Activated naive CD4-positive, alpha-beta T cell treated with anti-CD3 and anti-CD28 coated beads, Interleukin-2, amount 50 U/mL, for 24 hours (primary cell): ENCODE data around the gene CBX2.

ENCODE experiments used
- H3K27ac Mint-ChIP-seq: one replicate; pipeline ENCODE4 v1.8.0; 2021; ENCODE audit warnings: mild to moderate bottlenecking, mixed read lengths
- H3K27me3 Mint-ChIP-seq: one replicate; pipeline ENCODE4 v1.8.0; 2021; ENCODE audit warnings: mixed read lengths
- H3K36me3 Mint-ChIP-seq: one replicate; pipeline ENCODE4 v1.8.0; 2021; ENCODE audit warnings: mixed read lengths
- H3K4me1 Mint-ChIP-seq: one replicate; pipeline ENCODE4 v1.8.0; 2021; ENCODE audit warnings: mixed read lengths
- H3K4me3 Mint-ChIP-seq: one replicate; pipeline ENCODE4 v1.8.0; 2021; ENCODE audit warnings: mild to moderate bottlenecking, mixed read lengths
- H3K9me3 Mint-ChIP-seq: one replicate; pipeline ENCODE4 v1.8.0; 2021; ENCODE audit warnings: mixed read lengths

The CBX2 gene

DNA sequence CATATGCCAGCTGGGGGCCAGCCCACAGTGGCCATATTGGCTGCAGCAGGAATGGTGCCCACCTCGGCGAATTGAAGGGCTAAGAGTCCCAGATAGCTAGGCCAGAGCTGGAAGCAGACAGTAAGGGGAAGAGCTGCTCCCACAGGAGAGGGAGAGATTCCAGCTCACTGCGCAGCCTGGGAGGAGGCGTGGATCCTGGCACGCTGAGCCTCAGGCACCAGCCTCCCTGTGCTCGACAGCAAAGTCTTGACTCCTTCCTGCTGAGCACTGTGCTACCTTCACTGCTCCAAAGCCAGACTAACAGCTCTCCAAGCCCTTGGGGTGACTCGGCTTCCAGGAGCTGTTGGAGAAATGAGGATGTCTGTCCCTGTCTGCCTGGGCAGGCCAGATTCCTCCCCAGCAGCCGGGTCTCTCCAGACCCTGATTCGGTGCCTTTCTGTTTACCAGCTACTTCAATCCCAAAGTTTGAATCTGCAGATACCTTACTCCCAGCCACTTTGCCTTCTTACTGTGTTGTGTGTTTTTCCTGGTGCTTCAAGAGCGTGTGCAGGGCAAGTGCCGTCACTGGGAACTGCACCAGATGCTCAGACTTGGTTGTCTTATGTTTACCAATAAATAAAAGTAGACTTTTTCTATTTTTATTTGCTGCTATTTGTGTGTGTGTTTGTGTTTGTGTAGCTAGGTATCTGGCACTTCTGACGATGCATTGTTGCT, 9.1 kb downstream of the CBX2 start:
- Mint-ChIP-seq H3K36me3 (no peaks in the 10 kb centered on the region), H3K4me3 (no peak overlapping the region), H3K9me3 (no peaks in the 10 kb centered on the region), H3K27ac (no peak overlapping the region), H3K4me1 (peaks cover 4% of the 10 kb centered on the region), H3K27me3 (peaks cover 43% of the 10 kb centered on the region)

DNA sequence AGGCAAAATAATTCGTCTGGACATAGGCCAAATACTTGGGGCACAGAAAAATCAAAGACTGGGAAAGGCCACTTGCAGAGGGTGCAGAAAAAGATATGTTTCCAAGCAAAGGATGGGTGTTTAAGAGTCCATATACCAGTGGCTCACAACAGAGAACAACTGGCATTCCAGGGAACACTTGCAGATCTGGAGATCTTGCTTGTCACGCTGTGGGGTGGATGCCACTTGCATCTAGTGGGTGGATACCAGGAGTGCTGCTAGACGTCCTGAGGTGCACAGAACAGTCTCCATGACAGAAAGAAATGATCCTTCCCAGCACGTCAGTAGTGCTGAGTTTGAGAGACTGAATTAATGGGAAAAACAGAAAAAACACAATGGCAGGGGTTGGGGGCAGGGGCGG, 10.5 kb downstream of the CBX2 start:
- no peaks in the 10 kb centered on the region for H3K9me3 Mint-ChIP-seq
- no peaks in the 10 kb centered on the region for H3K36me3 Mint-ChIP-seq
- H3K27me3 Mint-ChIP-seq: peaks cover 36% of the 10 kb centered on the region
- no peak overlapping the region for H3K4me3 Mint-ChIP-seq
- H3K27ac Mint-ChIP-seq: no peak overlapping the region
- H3K4me1 Mint-ChIP-seq: peaks cover 4% of the 10 kb centered on the region

GRCh38 chr17:79788989-79789942, 11.3 kb downstream of the CBX2 start:
- no peaks in the 10 kb centered on the region for H3K9me3 Mint-ChIP-seq
- H3K36me3 Mint-ChIP-seq: peaks cover 2% of the 10 kb centered on the region
- no peak overlapping the region for H3K27ac Mint-ChIP-seq
- peaks cover 4% of the 10 kb centered on the region for H3K4me1 Mint-ChIP-seq
- no peak overlapping the region for H3K4me3 Mint-ChIP-seq
- H3K27me3 Mint-ChIP-seq: peaks cover 37% of the 10 kb centered on the region

DNA sequence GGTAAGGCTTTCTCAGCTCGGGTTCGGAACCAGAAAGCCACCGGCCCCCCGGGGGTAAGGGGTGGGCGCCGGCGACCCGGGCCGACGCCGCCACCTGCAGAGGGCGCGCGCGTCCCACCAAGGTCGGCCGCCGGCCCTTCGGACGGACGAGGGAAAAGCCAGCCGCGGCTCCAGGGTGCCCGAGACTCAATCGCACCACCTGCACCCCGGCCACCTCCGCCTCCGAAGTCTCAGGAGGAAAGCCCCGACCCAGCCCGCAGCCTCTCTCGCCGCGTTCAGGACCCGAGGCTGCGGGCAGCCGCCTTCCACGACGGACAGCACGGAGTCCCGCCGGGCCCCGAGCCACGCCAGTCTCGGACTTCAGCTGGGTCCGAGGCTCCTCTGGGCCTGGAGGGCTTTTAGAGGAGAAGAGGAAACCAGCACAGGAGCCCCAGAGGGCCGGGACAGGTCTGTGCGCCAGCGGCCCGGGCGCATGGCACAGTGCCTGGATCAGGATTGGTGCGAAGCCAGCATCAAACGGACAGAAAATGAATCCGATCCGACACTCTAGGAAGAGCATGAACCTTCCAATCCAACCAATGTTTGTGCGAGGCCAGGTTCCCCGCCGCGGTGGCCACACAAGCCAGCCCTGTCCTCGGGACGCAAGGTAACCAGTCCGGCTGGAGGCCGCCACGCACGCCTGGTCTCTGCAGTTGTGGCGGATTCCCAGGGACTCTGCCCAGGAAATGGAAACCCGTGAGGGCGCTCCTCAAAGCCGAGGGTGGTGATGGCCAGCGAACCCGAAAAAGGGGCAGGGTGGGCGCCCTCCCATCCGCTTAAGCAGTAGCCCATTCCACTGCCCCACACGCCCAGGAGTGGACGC, 12.2 kb downstream of the CBX2 start:
- H3K4me3 Mint-ChIP-seq: no peak overlapping the region
- H3K27ac Mint-ChIP-seq: no peak overlapping the region
- H3K4me1 Mint-ChIP-seq: peaks cover 4% of the 10 kb centered on the region
- H3K36me3 Mint-ChIP-seq: peaks cover 2% of the 10 kb centered on the region
- no peaks in the 10 kb centered on the region for H3K9me3 Mint-ChIP-seq
- peaks cover 36% of the 10 kb centered on the region for H3K27me3 Mint-ChIP-seq

DNA sequence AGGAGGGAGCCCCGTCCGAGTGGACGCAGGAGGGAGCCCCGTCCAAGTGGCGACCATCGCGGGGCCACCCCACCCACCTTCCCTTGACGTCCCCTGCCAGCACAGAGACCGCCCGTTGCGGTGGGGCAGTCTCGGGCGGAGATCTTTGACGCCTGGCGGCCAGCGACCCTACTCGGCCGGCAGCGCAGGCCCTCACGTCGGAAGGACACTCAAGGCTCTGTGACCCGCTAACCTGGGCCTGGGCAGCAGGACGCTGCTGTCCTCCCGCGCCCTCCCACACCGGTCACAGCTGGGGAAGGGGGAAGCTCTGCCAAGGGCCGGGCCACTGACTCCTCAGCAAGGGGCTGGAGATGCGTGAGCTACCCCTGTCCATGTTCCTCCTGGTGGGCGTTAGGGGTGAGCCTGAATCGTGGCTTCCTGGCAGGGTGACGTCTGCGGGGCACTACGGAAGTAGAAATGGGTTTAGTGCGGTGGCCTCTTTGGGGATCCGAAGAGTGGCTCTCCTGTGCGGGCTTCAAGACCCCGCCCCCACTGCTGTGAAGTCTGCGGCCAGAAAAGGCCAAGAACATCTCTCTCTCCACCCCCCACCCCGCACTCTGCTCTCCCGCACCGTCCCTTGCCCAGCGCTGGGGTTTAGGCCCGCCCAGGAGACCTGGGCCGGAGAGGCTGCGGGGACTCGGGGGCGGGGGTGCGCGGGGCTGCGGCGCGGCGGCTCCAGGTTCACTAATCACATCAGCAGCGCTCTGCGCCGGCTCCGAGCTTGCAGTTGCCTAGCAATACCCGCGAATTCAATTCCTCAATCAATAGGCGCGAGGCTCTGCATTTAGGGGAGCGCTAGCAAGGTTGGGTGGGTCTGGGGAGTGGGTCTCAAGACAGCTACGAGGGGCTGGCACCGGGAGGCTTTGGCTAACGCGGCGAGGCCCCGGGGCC, 13.1 kb downstream of the CBX2 start:
- no peaks in the 10 kb centered on the region for H3K9me3 Mint-ChIP-seq
- H3K36me3 Mint-ChIP-seq: peaks cover 2% of the 10 kb centered on the region
- H3K4me3 Mint-ChIP-seq: peak overlapping the region; percentile 33
- H3K4me1 Mint-ChIP-seq: peaks cover 6% of the 10 kb centered on the region
- no peak overlapping the region for H3K27ac Mint-ChIP-seq
- peaks cover 35% of the 10 kb centered on the region for H3K27me3 Mint-ChIP-seq

- Mint-ChIP-seq H3K36me3 (peaks cover 2% of the 10 kb centered on the region), H3K4me1 (peaks cover 10% of the 10 kb centered on the region), H3K9me3 (no peaks in the 10 kb centered on the region), H3K27ac (no peak overlapping the region), H3K4me3 (no peak overlapping the region), H3K27me3 (peaks cover 31% of the 10 kb centered on the region)
These were observed 13.8 kb downstream of the CBX2 start for GRCh38 chr17:79791735-79792161.

DNA sequence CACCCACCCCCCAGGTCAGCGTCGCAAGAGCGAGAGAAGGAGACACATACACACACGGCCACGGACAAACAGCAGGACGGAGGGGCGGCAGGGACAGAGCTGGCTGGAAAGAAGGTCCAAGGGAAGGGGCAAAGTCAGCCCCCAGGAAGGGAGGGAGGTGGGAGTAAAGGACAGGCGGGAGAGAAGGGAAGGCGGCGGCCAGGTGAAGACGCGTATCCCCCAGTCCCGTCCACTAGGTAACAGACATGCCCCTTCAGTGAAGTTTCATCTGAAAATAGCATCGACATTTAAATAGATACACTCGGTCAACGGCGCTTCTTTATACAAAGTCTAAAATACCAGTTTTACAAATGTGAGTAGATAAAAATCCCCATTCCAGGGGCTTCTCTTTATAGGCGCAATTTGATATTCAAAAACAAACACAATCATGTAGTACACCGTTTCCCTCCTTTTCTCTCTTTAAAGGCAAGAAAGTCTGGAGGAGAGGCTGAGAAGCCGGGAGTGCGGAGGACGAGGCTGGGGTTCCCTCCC, 14.5 kb downstream of the CBX2 start:
- Mint-ChIP-seq H3K4me1 (peaks cover 10% of the 10 kb centered on the region), H3K27ac (no peak overlapping the region), H3K4me3 (no peak overlapping the region), H3K9me3 (no peaks in the 10 kb centered on the region), H3K36me3 (peaks cover 2% of the 10 kb centered on the region), H3K27me3 (peaks cover 26% of the 10 kb centered on the region)

DNA sequence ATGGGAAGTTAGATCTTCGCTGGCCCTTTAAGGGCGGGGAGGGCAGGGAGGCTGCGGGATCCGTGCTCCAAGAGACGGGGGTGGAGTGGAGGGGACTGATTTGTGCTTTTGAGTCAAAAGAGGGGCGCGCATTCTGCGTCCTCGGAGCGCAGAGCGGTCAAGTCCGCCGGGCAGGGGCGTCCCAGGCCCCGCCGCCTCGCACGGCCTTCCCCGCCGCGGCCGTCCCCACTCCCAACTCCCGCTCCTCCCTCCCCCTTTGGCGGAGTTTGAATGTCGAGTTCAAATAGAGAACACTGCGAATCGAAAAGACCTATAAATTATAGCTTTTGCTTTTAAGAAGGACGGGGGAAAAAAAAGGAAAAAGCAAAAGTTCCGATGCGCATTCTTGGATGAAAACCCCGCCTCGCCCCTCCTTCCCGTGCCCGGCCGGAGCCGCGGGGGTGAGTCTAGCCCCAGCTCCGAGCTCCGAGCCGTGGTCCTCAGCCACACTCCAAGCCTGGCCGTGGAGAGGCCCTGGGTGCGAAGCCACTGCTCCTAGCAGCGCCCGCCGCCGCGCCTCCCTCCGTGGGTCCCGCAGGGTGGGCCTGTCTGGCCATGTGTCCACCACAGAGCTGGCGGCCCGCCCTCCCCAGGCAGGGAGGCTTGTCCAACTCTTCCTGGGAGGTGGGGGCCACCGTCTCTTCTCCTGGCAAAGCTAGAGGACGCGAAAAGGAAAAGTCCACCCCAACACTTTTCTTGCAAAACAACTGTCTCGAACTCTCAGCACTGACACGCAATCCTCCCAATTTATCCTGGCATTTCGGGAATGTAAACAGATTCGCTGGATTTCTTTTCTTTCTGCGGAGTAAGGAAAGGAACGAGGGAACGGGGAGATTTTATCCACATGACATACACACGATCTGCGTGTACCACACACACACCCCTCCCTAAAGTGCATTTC, 15.3 kb downstream of the CBX2 start:
- Mint-ChIP-seq H3K27me3 (peaks cover 20% of the 10 kb centered on the region), H3K27ac (no peak overlapping the region), H3K9me3 (no peaks in the 10 kb centered on the region), H3K36me3 (peaks cover 2% of the 10 kb centered on the region), H3K4me1 (peaks cover 10% of the 10 kb centered on the region), H3K4me3 (no peak overlapping the region)

DNA sequence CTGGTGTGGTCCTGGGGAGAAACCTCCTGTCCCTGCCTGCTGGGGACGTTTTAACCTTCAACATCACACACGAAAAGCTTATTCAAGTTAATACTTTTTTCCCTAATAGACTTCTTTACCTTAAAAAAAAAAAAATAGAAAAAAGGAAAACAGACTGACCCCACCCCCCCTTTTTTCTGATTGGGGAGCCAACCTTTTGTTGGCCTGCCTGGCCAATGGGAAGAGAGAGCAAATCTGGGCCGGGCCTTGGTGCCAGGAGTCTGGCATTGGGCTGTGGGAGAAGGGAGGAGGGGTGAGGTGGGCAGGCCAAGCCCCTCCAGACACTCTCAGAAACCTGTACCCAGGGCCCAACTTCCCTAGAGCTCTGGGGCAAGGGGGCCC, 16.0 kb downstream of the CBX2 start:
- Mint-ChIP-seq H3K4me1 (peaks cover 16% of the 10 kb centered on the region), H3K27ac (no peak overlapping the region), H3K4me3 (no peak overlapping the region), H3K36me3 (peaks cover 2% of the 10 kb centered on the region), H3K27me3 (peaks cover 19% of the 10 kb centered on the region), H3K9me3 (no peaks in the 10 kb centered on the region)

DNA sequence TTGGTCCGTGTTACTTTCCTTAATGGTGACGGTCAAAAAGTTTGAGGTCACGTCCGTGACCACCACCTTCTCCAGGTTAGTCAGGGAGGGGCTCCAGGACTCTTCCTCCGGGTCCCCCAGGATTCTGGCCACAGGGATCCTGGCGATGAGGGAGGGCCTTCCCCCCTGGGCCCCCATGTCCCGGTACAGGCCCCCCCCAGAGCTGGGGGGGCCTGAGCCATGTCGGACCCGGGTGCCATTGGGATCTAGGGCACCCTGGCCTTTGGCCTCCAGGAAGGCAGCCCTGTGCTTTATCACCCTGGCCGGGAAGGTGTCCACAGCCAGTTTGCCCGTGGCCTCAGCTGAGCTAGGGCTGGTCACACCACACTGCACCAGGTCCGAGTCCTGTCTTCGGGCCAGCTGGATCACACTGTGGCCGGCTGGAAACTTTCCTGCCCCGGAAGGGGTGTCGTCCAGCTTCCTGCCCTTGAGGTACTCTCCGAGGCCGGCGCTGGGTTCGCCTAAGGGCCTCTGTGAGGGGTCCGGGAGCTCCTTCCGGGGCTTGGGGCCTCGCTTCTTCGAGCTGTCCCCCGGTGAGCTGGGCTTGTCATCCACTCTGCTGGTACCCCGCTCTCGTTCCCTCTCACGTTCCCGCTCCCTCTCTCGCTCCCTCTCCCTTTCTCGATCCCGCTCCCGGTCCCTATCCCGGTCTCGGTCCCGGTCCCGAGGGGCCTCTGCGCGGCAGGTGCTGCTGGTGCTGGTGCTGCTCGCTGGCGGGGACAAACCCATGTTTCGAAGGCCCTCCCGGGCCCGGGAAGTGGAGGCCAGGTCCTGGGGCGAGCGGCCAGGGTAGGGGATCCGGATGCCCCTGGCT, 16.9 kb downstream of the CBX2 start:
- Mint-ChIP-seq H3K4me3 (no peak overlapping the region), H3K27me3 (peaks cover 22% of the 10 kb centered on the region), H3K36me3 (peaks cover 2% of the 10 kb centered on the region), H3K9me3 (no peaks in the 10 kb centered on the region), H3K27ac (no peak overlapping the region), H3K4me1 (peaks cover 23% of the 10 kb centered on the region)

DNA sequence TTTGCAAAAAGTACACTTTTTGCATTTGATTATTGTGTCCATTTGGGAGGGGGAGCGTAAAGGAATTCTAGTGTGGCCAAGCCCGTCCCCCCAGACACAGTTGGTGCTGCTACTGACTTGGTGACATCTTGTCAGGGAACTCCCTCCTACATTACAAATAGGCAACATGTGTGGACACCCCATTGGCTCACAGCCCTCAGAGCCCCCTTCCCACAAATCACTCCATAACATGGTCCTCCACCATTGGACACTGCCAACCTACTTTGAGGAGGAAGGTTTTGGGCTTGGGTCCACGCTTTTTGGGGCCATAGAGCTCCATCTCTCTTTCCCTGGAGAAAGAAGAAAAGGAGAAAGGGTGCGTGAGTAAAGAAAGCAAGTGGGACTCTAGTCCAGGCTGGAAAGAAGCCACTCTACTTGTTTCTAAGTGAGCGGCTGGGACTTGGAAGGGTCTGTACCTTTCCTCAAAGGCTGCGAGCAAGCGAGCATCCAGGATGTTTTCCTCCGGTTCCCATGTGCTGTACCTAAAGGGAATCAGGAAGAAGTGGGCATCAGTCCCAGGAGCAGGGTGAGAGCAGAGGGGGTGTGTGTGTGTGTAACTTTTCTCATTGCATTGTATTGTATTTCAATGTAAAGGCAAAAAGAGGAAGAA, 18.0 kb downstream of the CBX2 start:
- peak overlapping the region; percentile 87 for H3K4me3 Mint-ChIP-seq

DNA sequence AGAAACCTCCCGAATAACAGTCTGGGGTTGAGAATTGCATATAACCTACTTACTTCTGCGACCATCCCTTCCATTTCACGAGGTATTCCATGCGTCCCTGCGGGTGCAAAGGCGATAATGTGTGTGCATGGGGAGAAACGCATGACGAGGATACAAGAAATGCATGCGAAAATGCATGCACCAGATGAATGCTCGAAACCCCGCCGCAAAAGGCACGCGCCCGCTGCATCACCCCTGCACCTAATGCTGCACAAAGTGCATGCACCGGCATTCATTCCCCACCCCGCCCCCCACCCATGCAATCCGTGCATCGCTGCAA, 18.5 kb downstream of the CBX2 start:
- Mint-ChIP-seq H3K4me1 (peaks cover 25% of the 10 kb centered on the region), H3K27ac (no peak overlapping the region), H3K9me3 (no peaks in the 10 kb centered on the region), H3K36me3 (peaks cover 2% of the 10 kb centered on the region), H3K27me3 (peaks cover 24% of the 10 kb centered on the region), H3K4me3 (peak overlapping the region; percentile 87)

More for the DNA sequence above, 18.0 kb downstream of the CBX2 start:
- Mint-ChIP-seq H3K36me3 (peaks cover 2% of the 10 kb centered on the region), H3K9me3 (no peaks in the 10 kb centered on the region), H3K27me3 (peaks cover 26% of the 10 kb centered on the region), H3K27ac (no peak overlapping the region), H3K4me1 (peaks cover 28% of the 10 kb centered on the region)
